ENCODE data around the gene PRDM11. TPM values are rescaled to one million over a fixed set of nuclear protein-coding genes. Genes with fewer than 3 reads are reported as not detected.

Gene PRDM11
- total and polyA plus RNA-seq, 2 experiments from 2014 or later = 11.8 to 20.5 TPM

GRCh38 chr11:45156741-45157140, 10.3 kb downstream of the PRDM11 start:
- Histone ChIP-seq H3K9me3 (ENCODE audit: low read depth) (no peaks in the 10 kb centered on the region), H3K27me3 (no peaks in the 10 kb centered on the region), H3K4me3 (no peak overlapping the region), H3K4me1 (ENCODE audit: low read depth) (peaks cover 22% of the 10 kb centered on the region), H3K36me3 (no peaks in the 10 kb centered on the region), H3K27ac (no peak overlapping the region)
- no peak for TF ChIP-seq CTCF (IDR thresholded peaks at IDR 0.05; ENCODE audit: low read depth, low read length)
- no peak for DNase-seq (ENCODE audit: low read depth in 1 of 2, low spot score in 1 of 2)

- Histone ChIP-seq H3K27ac (peak overlapping the region; percentile 92), H3K9me3 (ENCODE audit: low read depth) (no peaks in the 10 kb centered on the region), H3K36me3 (no peaks in the 10 kb centered on the region), H3K27me3 (no peaks in the 10 kb centered on the region), H3K4me1 (ENCODE audit: low read depth) (peaks cover 22% of the 10 kb centered on the region), H3K4me3 (no peak overlapping the region)
- no peak for TF ChIP-seq CTCF (IDR thresholded peaks at IDR 0.05; ENCODE audit: low read depth, low read length)
- DNase-seq (ENCODE audit: low read depth in 1 of 2, low spot score in 1 of 2) = no peak
Observed at GRCh38 chr11:45157247-45158209, 11.1 kb downstream of the PRDM11 start.

- Histone ChIP-seq H3K27me3 (no peaks in the 10 kb centered on the region), H3K9me3 (ENCODE audit: low read depth) (no peaks in the 10 kb centered on the region), H3K4me1 (ENCODE audit: low read depth) (peaks cover 22% of the 10 kb centered on the region), H3K4me3 (no peak overlapping the region), H3K36me3 (no peaks in the 10 kb centered on the region), H3K27ac (peak overlapping the region; percentile 92)
- DNase-seq (ENCODE audit: low read depth in 1 of 2, low spot score in 1 of 2) = peak; percentile 52 to 83
- TF ChIP-seq CTCF (IDR thresholded peaks at IDR 0.05; ENCODE audit: low read depth, low read length) = no peak
Observed at GRCh38 chr11:45158210-45158731, 11.8 kb downstream of the PRDM11 start.

GRCh38 chr11:45158891-45159605, 12.6 kb downstream of the PRDM11 start:
- TF ChIP-seq CTCF (IDR thresholded peaks at IDR 0.05; ENCODE audit: low read depth, low read length) = no peak
- Histone ChIP-seq H3K27me3 (no peaks in the 10 kb centered on the region), H3K36me3 (no peaks in the 10 kb centered on the region), H3K9me3 (ENCODE audit: low read depth) (no peaks in the 10 kb centered on the region), H3K27ac (peak overlapping the region; percentile 92), H3K4me3 (no peak overlapping the region), H3K4me1 (ENCODE audit: low read depth) (peaks cover 22% of the 10 kb centered on the region)
- DNase-seq (ENCODE audit: low read depth in 1 of 2, low spot score in 1 of 2) = no peak

- H3K27ac ChIP-seq = no peak overlapping the region
- peaks cover 26% of the 10 kb centered on the region for H3K4me1 ChIP-seq (ENCODE audit: low read depth)
- no peaks in the 10 kb centered on the region for H3K36me3 ChIP-seq
- H3K4me3 ChIP-seq = no peak overlapping the region
- no peaks in the 10 kb centered on the region for H3K27me3 ChIP-seq
- H3K9me3 ChIP-seq (ENCODE audit: low read depth) = no peaks in the 10 kb centered on the region
- no peak for TF ChIP-seq CTCF (IDR thresholded peaks at IDR 0.05; ENCODE audit: low read depth, low read length)
- DNase-seq (ENCODE audit: low read depth in 1 of 2, low spot score in 1 of 2) = no peak
Observed at GRCh38 chr11:45159781-45160365, 13.4 kb downstream of the PRDM11 start.

All from cardiac muscle cell (in vitro differentiated cells and primary cell).